Measurements from ENCODE around the gene BACH2. TPM values are rescaled to one million over a fixed set of nuclear protein-coding genes. Genes with fewer than 3 reads are reported as not detected.
"Not testable (repeated sequence)": the region's sequence is repeated elsewhere in the genome, so short reads cannot be mapped to it uniquely, and the experiment has no call there.

Gene BACH2
- polyA plus RNA-seq, 12 donors, result 4.4 to 11.8 (median 5.3) TPM; not detected in 1

GRCh38 chr6:90076511-90077415, 219.9 kb downstream of the BACH2 start:
- no peak for DNase-seq

GRCh38 chr6:90074161-90074850, 222.3 kb downstream of the BACH2 start:
- DNase-seq, result no peak

- DNase-seq, result no peak
These were observed 223.6 kb downstream of the BACH2 start for GRCh38 chr6:90072935-90073464.

- DNase-seq, result no peak
These were observed 224.1 kb downstream of the BACH2 start for GRCh38 chr6:90072501-90072900.

GRCh38 chr6:90068703-90069523, 227.7 kb downstream of the BACH2 start:
- no peak for DNase-seq

GRCh38 chr6:90068264-90068663, 228.4 kb downstream of the BACH2 start:
- no peak for DNase-seq

- DNase-seq, result no peak
These were observed 229.9 kb downstream of the BACH2 start for GRCh38 chr6:90066697-90067096.

- no peak for DNase-seq
These were observed 231.5 kb downstream of the BACH2 start for GRCh38 chr6:90065173-90065572.

GRCh38 chr6:90062667-90063066, 234.0 kb downstream of the BACH2 start:
- DNase-seq, result no peak

- DNase-seq, result no peak
These were observed 234.6 kb downstream of the BACH2 start for GRCh38 chr6:90062051-90062450.

GRCh38 chr6:90059178-90059577, 237.5 kb downstream of the BACH2 start:
- not testable (repeated sequence) for DNase-seq

GRCh38 chr6:90055924-90056323, 240.7 kb downstream of the BACH2 start:
- DNase-seq, result not testable (repeated sequence)

GRCh38 chr6:90054193-90054592, 242.4 kb downstream of the BACH2 start:
- DNase-seq, result not testable (repeated sequence)

- DNase-seq, result no peak
These were observed 243.0 kb downstream of the BACH2 start for GRCh38 chr6:90053614-90054013.

GRCh38 chr6:90049295-90049694, 247.3 kb downstream of the BACH2 start:
- no peak for DNase-seq

GRCh38 chr6:90048206-90048967, 248.3 kb downstream of the BACH2 start:
- DNase-seq, result no peak

- no peak for DNase-seq
These were observed 251.1 kb downstream of the BACH2 start for GRCh38 chr6:90045535-90045934.

- DNase-seq, result no peak
These were observed 251.7 kb downstream of the BACH2 start for GRCh38 chr6:90044833-90045381.

- DNase-seq, result no peak
These were observed 252.3 kb downstream of the BACH2 start for GRCh38 chr6:90044182-90044832.

- no peak for DNase-seq
These were observed 255.7 kb downstream of the BACH2 start for GRCh38 chr6:90040931-90041330.

Measured in muscle of arm (tissue), 12 donors.